ENCODE data around the gene FMO2. TPM values are rescaled to one million over a fixed set of nuclear protein-coding genes. Genes with fewer than 3 reads are reported as not detected.
A peak's percentile ranks its signal among the peaks of the same experiment; 100 is the strongest.

The FMO2 gene, protein sequence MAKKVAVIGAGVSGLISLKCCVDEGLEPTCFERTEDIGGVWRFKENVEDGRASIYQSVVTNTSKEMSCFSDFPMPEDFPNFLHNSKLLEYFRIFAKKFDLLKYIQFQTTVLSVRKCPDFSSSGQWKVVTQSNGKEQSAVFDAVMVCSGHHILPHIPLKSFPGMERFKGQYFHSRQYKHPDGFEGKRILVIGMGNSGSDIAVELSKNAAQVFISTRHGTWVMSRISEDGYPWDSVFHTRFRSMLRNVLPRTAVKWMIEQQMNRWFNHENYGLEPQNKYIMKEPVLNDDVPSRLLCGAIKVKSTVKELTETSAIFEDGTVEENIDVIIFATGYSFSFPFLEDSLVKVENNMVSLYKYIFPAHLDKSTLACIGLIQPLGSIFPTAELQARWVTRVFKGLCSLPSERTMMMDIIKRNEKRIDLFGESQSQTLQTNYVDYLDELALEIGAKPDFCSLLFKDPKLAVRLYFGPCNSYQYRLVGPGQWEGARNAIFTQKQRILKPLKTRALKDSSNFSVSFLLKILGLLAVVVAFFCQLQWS
- total RNA-seq (2022): not detected in 2 replicates
- percentile 7 among the genes with signal in this experiment for Bru-seq, nascent RNA
- percentile 3 among the genes with signal in this experiment for BruChase-seq, experiment 1, labeled RNA remaining after a 2-hour chase
- percentile 4 among the genes with signal in this experiment for BruChase-seq, experiment 2, labeled RNA remaining after a 6-hour chase
- long read RNA-seq, partial matches to known transcripts: 0 of 1 reads
- long read RNA-seq, other reads (novel, unspliced or antisense): 1 of 1 reads

DNA sequence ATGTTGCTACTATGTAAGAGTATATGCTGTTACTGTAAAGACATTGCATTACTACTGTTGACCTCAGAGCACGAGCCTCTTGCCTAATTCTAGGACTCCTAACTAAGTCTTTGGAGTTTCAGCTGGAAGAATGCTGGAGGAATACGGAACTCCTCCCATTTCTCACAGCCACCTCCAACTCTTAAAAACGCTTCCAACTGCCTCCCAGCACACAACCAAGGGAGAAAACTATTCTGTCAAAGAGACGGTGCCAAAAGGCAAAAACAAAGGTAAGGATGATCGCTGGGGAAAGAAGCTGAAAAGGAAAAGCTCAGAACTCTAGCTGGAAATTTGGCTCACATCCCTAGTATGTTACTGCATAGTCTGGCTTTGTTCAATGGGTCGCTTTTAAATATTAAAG is at the start of gene FMO2:
TSS of gene FMO2 (plus strand) at position 210 of the 400 bp plus-strand sequence. CDS start 414 bp downstream, outside the sequence.
- no peak within 1 kb of the TSS for H3K4me3 ChIP-seq (ENCODE audit: low read depth, low read length)
- ChIA-PET POLR2A (no interaction called here), CTCF (interaction anchor here (0.8 to 1.3 kb wide), 2 partner anchors 14 to 218 kb away, joined by 3 to 4 read pairs; no protein-coding TSS in a partner anchor)
- intact Hi-C loops (cut with micrococcal nuclease; ENCODE audit: unreplicated experiment): no loop called here
- H3K4me3 Mint-ChIP-seq (ENCODE audit: unreplicated experiment): no peak within 1 kb of the TSS
- no peaks in the 10 kb centered on the region for H3K36me3 Mint-ChIP-seq (ENCODE audit: insufficient read depth, unreplicated experiment)
- no peaks in the 10 kb centered on the region for H3K9me3 ChIP-seq
- no peaks in the 10 kb centered on the region for H3K27me3 ChIP-seq (replicated peaks; ENCODE audit: control insufficient read depth, insufficient read depth, low read length)
- H3K27me3 Mint-ChIP-seq (ENCODE audit: insufficient read depth, unreplicated experiment): peaks cover 2% of the 10 kb centered on the region
- H3K9me3 Mint-ChIP-seq (ENCODE audit: unreplicated experiment): no peaks in the 10 kb centered on the region
- no peaks in the 10 kb centered on the region for H3K4me1 ChIP-seq
- no peaks in the 10 kb centered on the region for H3K4me1 Mint-ChIP-seq (ENCODE audit: low read depth, unreplicated experiment)
- no peak within 1 kb of the TSS for H3K27ac Mint-ChIP-seq (ENCODE audit: unreplicated experiment)
- TF ChIP-seq, protein P1, sequence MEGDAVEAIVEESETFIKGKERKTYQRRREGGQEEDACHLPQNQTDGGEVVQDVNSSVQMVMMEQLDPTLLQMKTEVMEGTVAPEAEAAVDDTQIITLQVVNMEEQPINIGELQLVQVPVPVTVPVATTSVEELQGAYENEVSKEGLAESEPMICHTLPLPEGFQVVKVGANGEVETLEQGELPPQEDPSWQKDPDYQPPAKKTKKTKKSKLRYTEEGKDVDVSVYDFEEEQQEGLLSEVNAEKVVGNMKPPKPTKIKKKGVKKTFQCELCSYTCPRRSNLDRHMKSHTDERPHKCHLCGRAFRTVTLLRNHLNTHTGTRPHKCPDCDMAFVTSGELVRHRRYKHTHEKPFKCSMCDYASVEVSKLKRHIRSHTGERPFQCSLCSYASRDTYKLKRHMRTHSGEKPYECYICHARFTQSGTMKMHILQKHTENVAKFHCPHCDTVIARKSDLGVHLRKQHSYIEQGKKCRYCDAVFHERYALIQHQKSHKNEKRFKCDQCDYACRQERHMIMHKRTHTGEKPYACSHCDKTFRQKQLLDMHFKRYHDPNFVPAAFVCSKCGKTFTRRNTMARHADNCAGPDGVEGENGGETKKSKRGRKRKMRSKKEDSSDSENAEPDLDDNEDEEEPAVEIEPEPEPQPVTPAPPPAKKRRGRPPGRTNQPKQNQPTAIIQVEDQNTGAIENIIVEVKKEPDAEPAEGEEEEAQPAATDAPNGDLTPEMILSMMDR (IDR thresholded peaks at IDR 0.05; ENCODE audit: insufficient read depth in 1 of 2, low read depth in 1 of 2, low read length in 1 of 2, severe bottlenecking in 1 of 2, unreplicated experiment in 1 of 2): no peak
- no peaks in the 10 kb centered on the region for H3K36me3 ChIP-seq (ENCODE audit: control insufficient read depth, insufficient read depth, low read length)
- no peak for DNase-seq
- no TSS peak for BruUV-seq (replicated peaks)

DNA sequence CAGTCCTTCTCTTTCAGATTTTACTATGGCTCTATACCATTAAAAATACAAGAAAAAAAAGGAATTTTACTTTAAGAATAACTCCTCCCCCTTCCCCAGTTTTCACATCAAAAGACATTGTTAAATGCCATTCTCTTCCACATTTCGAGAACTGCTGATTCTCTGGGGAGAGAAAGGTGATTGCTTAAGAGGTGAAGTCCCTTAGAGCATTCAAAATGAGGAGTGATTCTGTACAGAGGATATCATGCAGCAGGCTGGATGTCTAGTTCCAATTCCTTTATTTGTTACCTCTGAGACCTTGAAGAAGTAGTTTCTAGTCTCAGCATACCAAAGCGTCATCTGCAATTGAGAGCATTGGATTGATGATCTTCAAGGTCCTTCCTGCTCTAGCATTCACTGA is 47.5 kb upstream of the FMO2 start:
- ChIA-PET CTCF (interaction anchor here (0.6 to 1.1 kb wide), 4 partner anchors 56 to 176 kb away, joined by 3 to 11 read pairs (median 4); partner anchors contain the start of gene FMO4), POLR2A (no interaction called here)
- TF ChIP-seq, protein P1 (IDR thresholded peaks at IDR 0.05; ENCODE audit: insufficient read depth in 1 of 2, low read depth in 1 of 2, low read length in 1 of 2, severe bottlenecking in 1 of 2, unreplicated experiment in 1 of 2): no peak
- no peaks in the 10 kb centered on the region for H3K36me3 Mint-ChIP-seq (ENCODE audit: insufficient read depth, unreplicated experiment)
- H3K4me1 Mint-ChIP-seq (ENCODE audit: low read depth, unreplicated experiment): peaks cover 6% of the 10 kb centered on the region
- Histone ChIP-seq H3K9me3 (no peaks in the 10 kb centered on the region), H3K4me1 (no peaks in the 10 kb centered on the region), H3K36me3 (ENCODE audit: control insufficient read depth, insufficient read depth, low read length) (no peaks in the 10 kb centered on the region), H3K27me3 (replicated peaks; ENCODE audit: control insufficient read depth, insufficient read depth, low read length) (no peaks in the 10 kb centered on the region), H3K4me3 (ENCODE audit: low read depth, low read length) (no peak overlapping the region)
- no peak for DNase-seq
- H3K27ac Mint-ChIP-seq (ENCODE audit: unreplicated experiment): no peak overlapping the region
- H3K9me3 Mint-ChIP-seq (ENCODE audit: unreplicated experiment): no peaks in the 10 kb centered on the region
- no peak overlapping the region for H3K4me3 Mint-ChIP-seq (ENCODE audit: unreplicated experiment)
- intact Hi-C loops (cut with micrococcal nuclease; ENCODE audit: unreplicated experiment): loop anchor here (1.0 kb wide), 2 partner anchors 51 to 89 kb away; no protein-coding TSS in a partner anchor
- no peaks in the 10 kb centered on the region for H3K27me3 Mint-ChIP-seq (ENCODE audit: insufficient read depth, unreplicated experiment)
- no TSS peak for BruUV-seq (replicated peaks)

DNA sequence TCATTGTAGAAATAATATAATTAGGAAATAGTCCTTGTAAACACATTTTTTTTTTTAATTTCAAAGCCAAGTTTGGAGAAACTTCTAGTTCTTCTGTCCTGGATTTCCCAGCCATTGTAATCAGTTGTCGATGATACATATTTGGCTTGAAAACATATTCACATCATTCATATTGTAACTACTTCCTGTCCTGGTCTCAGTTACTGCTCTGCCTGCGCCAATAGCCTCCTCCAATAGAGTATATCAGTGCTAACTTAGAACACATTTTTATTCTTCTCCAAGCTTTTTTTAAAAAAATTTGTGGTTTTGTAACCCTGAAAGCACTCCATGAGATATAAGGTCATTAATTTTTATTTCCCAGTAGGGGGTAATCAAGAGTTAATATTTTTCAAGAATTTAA is 46.1 kb upstream of the FMO2 start:
- H3K4me1 ChIP-seq: no peaks in the 10 kb centered on the region
- Mint-ChIP-seq H3K27me3 (ENCODE audit: insufficient read depth, unreplicated experiment) (no peaks in the 10 kb centered on the region), H3K36me3 (ENCODE audit: insufficient read depth, unreplicated experiment) (no peaks in the 10 kb centered on the region), H3K27ac (ENCODE audit: unreplicated experiment) (no peak overlapping the region), H3K9me3 (ENCODE audit: unreplicated experiment) (no peaks in the 10 kb centered on the region), H3K4me1 (ENCODE audit: low read depth, unreplicated experiment) (peaks cover 6% of the 10 kb centered on the region), H3K4me3 (ENCODE audit: unreplicated experiment) (no peak overlapping the region)
- BruUV-seq (replicated peaks): no TSS peak
- no peaks in the 10 kb centered on the region for H3K27me3 ChIP-seq (replicated peaks; ENCODE audit: control insufficient read depth, insufficient read depth, low read length)
- TF ChIP-seq, protein P1 (IDR thresholded peaks at IDR 0.05; ENCODE audit: insufficient read depth in 1 of 2, low read depth in 1 of 2, low read length in 1 of 2, severe bottlenecking in 1 of 2, unreplicated experiment in 1 of 2): no peak
- DNase-seq: no peak
- intact Hi-C loops (cut with micrococcal nuclease; ENCODE audit: unreplicated experiment): no loop called here
- H3K4me3 ChIP-seq (ENCODE audit: low read depth, low read length): no peak overlapping the region
- no peaks in the 10 kb centered on the region for H3K36me3 ChIP-seq (ENCODE audit: control insufficient read depth, insufficient read depth, low read length)
- CTCF ChIA-PET: no interaction called here
- POLR2A ChIA-PET: no interaction called here
- no peaks in the 10 kb centered on the region for H3K9me3 ChIP-seq
